Fibroblast of pulmonary artery (primary cell): ENCODE measurements around the gene NPBWR2.
A peak's percentile ranks its signal among the peaks of the same experiment; 100 is the strongest.

Experiments
- DNase-seq: peaks from one replicate; pipeline ENCODE4 v3.0.0-alpha.2; 2010; ENCODE audit warnings: low read depth
- H3K4me3 ChIP-seq: replicated peaks from 2 replicates; pipeline ENCODE4 v1.5.1; 2011; ENCODE audit warnings: low read depth, mild to moderate bottlenecking, control low read depth, low read length, moderate library complexity
- CTCF ChIP-seq: IDR thresholded peaks from 2 replicates; pipeline ENCODE4 v1.5.1; 2011; ENCODE audit warnings: mild to moderate bottlenecking, control low read depth, low read length, inconsistent platforms; ENCODE audit errors: missing control alignments

Gene NPBWR2

GRCh38 chr20:64080813-64081623, 26.3 kb downstream of the NPBWR2 start:
- no peak overlapping the region for H3K4me3 ChIP-seq
- no peak for DNase-seq
- no peak for TF ChIP-seq CTCF

DNA sequence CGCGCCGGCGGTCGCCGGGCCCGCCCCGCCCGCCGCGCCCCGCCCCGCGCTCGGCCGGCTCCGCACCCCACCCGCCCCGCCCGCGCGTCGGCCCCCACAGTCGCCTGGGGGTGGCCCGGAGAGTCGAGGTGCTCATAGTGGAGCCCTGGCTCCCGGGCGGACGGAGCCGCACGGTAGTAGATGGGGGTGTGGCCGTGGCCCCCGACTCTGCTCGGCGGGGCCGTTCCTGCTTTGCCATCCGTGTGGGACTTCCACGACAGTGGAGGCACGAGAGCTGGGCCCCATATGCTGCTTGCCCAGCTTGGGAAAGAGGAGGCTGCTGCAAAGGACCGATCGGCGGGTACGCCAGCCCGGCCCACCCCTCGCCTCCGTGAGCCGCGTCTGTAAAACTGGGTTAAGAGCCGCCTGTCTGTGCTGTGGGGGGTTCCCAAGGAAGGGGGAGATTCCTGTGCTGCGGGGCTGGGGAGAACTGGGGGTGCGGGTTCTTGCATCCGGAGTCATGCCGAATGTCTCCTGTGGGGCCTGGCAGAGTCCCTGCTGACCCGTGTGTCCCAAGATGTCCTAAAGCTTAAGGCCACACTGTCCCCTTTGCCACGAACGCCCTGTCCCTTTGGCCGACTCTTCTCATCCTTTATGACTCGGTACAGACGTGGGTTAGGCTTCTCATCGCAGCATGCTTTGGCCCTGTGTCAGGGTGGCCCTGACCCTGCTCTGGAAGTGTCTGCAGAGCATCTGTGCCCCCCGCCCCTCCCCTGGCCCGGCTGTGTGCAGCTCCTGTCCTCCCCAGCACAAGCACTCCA, 27.2 kb downstream of the NPBWR2 start, which contains the start of gene OPRL1:
TSS of gene OPRL1 (plus strand) at position 70 of the 800 bp plus-strand sequence. CDS start 12,639 bp downstream, outside the sequence.
- peak; percentile 17 for DNase-seq
- no peak for TF ChIP-seq CTCF
- peak within 1 kb of the TSS; percentile 69 for H3K4me3 ChIP-seq

- H3K4me3 ChIP-seq: peak within 1 kb of the TSS; percentile 69
- peak; percentile 67 for DNase-seq
- TF ChIP-seq CTCF: no peak
Observed at GRCh38 chr20:64079273-64080012, 27.9 kb downstream of the NPBWR2 start, which contains the start of gene RGS19. RGS19 (minus strand) TSS chr20:64079518; CDS start chr20:64076886, 2,632 bp downstream.

- TF ChIP-seq CTCF: no peak
- DNase-seq: no peak
- peak overlapping the region; percentile 69 for H3K4me3 ChIP-seq
Observed at GRCh38 chr20:64078934-64079272, 28.5 kb downstream of the NPBWR2 start.

DNA sequence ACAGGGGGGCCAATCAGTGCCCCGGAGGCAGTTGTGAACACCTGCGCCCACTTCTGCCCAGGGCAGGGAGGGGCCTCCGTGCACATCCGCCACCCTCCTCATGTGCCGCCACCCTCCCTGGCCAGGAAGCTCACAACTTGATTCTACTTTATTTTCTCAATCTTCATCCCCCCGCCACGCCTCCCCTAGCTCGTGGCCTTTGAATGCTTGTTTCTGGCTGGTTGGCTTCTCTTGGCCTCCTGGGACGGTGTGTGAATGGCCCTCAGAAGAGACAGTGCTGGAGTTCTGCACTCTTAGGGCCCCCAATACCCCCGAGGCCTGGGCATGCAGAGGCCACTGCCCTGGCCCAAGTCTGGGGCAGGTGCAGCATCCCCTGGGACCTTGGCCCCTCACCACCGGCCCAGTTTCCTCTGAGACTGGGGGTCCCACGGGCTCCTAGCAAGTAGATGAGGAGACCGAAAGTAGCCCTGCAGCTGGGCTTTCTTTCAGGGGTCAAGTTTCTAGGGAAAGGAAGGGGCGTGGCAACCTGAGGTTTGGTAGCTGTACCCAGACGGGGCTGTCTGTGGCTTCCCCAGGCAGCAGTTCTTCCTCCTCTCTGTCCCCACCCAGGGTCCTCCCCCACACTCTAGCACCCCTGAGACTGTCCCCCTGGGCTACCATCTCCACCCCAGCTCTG, 29.4 kb downstream of the NPBWR2 start:
- H3K4me3 ChIP-seq: peak overlapping the region; percentile 69
- no peak for DNase-seq
- no peak for TF ChIP-seq CTCF

GRCh38 chr20:64077541-64077875, 29.9 kb downstream of the NPBWR2 start:
- no peak for DNase-seq
- no peak overlapping the region for H3K4me3 ChIP-seq
- no peak for TF ChIP-seq CTCF
